ENCODE results near the gene FES.

- TF ChIP-seq CTCF (IDR thresholded peaks at IDR 0.05) (no peak), EP300 (IDR thresholded peaks at IDR 0.05) (no peak), POLR2A (IDR thresholded peaks at IDR 0.05) (no peak)
Observed at GRCh38 chr15:90909976-90910375, 25.7 kb downstream of the FES start.

Measured in tibial nerve (tissue), 4 donors.